H1 (cell line): Measurements from ENCODE around the gene MTPN. TPM values are rescaled to one million over a fixed set of nuclear protein-coding genes. Genes with fewer than 3 reads are reported as not detected.

Source experiments
- CTCF ChIA-PET: fragments of 300-600 bp; sonication (Branson Sonifier 250); formaldehyde crosslinking; loops from one replicate; lab custom pipeline; 2021; ENCODE audit not compliant: partially characterized antibody; lab: Charles Lee
- POLR2A ChIA-PET: fragments of 300-600 bp; sonication (Branson Sonifier 250); formaldehyde crosslinking; loops from one replicate; lab custom pipeline; 2021; ENCODE audit warnings: inconsistent platforms; ENCODE audit not compliant: partially characterized antibody; lab: Charles Lee
- DNase-seq, 2 experiments: peaks; one replicate each; pipeline versions ENCODE4 v3.0.0 to v3.0.0-alpha.2; 2010 to 2022; ENCODE audit warnings: low spot score in 2 of 2, low read depth in 1 of 2, mixed read lengths in 1 of 2
- FAIRE-seq: peaks from 2 replicates; lab custom pipeline; 2011; peaks lifted over from hg19 to GRCh38; lab: Jason Lieb, UNC
- H2AFZ ChIP-seq: 2 replicates; pipeline ENCODE4 v1.8.1; 2012; ENCODE audit warnings: low read length, inconsistent platforms
- H2AK5ac ChIP-seq: 2 replicates; pipeline ENCODE4 v1.6.1; 2013; ENCODE audit warnings: low read depth, low read length
- H2BK120ac ChIP-seq: replicated peaks from 2 replicates; pipeline ENCODE3; 2013; ENCODE audit warnings: low read depth, low read length, inconsistent platforms
- H2BK12ac ChIP-seq: 2 replicates; pipeline ENCODE4 v1.6.1; 2013; ENCODE audit warnings: low read depth, low read length
- H2BK15ac ChIP-seq: 2 replicates; pipeline ENCODE4 v1.6.1; 2013; ENCODE audit warnings: low read length
- H2BK20ac ChIP-seq: 2 replicates; pipeline ENCODE4 v1.6.1; 2013; ENCODE audit warnings: low read length
- H2BK5ac ChIP-seq: 2 replicates; pipeline ENCODE4 v1.6.1; 2013; ENCODE audit warnings: low read depth, low read length
- H3K14ac ChIP-seq: 2 replicates; pipeline ENCODE4 v1.6.1; 2013; ENCODE audit warnings: inconsistent platforms; ENCODE audit not compliant: insufficient read length
- H3K18ac ChIP-seq: 2 replicates; pipeline ENCODE4 v1.6.1; 2013; ENCODE audit warnings: low read length; ENCODE audit errors: extremely low read depth
- H3K23ac ChIP-seq: 2 replicates; pipeline ENCODE4 v1.6.1; 2013; ENCODE audit warnings: inconsistent platforms; ENCODE audit not compliant: insufficient read length
- H3K23me2 ChIP-seq: 2 replicates; pipeline ENCODE4 v1.6.1; 2013; ENCODE audit warnings: low read depth, low read length
- H3K27ac ChIP-seq: 2 replicates; pipeline ENCODE4 v1.6.1; 2011; ENCODE audit warnings: low read depth, low read length, inconsistent platforms
- H3K27me3 ChIP-seq, 4 experiments: replicated peaks in 1 of 4; 1 replicate in 1 of 4; 2 replicates in 3 of 4; pipeline versions ENCODE4 v1.6.1 to v1.8.1; 2011 to 2013; ENCODE audit warnings: low read length in 3 of 4, mild to moderate bottlenecking in 3 of 4, inconsistent platforms in 2 of 4, mixed read lengths in 2 of 4, moderate library complexity in 1 of 4; ENCODE audit not compliant: control insufficient read depth in 3 of 4, insufficient read depth in 3 of 4; ENCODE audit errors: extremely low read depth in 1 of 4
- H3K36me3 ChIP-seq, 4 experiments: 2 replicates each; pipeline versions ENCODE4 v1.6.1 to v1.8.1; 2011 to 2013; ENCODE audit warnings: mild to moderate bottlenecking in 4 of 4, low read length in 3 of 4, moderate library complexity in 2 of 4, control low read depth in 1 of 4, inconsistent platforms in 1 of 4; ENCODE audit not compliant: insufficient read depth in 4 of 4, control insufficient read depth in 2 of 4
- H3K4ac ChIP-seq: replicated peaks from 2 replicates; pipeline ENCODE3; 2013; ENCODE audit warnings: low read length, low read depth, mixed read lengths, inconsistent platforms; ENCODE audit not compliant: insufficient read length
- H3K4me1 ChIP-seq, 4 experiments: replicated peaks in 1 of 4; 1 replicate in 1 of 4; 2 replicates in 3 of 4; pipeline versions ENCODE4 v1.6.1 to v1.8.1; 2011 to 2013; ENCODE audit warnings: low read length in 3 of 4, inconsistent platforms in 2 of 4, mixed read lengths in 1 of 4; ENCODE audit not compliant: insufficient read depth in 4 of 4, control insufficient read depth in 3 of 4
- H3K4me2 ChIP-seq, 2 experiments: 2 replicates each; pipeline versions ENCODE4 v1.6.1 to v1.8.1; 2011 to 2013; ENCODE audit warnings: low read depth in 2 of 2, low read length in 2 of 2, control low read depth in 1 of 2, inconsistent platforms in 1 of 2, mild to moderate bottlenecking in 1 of 2; ENCODE audit not compliant: insufficient read depth in 1 of 2
- H3K4me3 ChIP-seq, 4 experiments: fragments of 200-600, 300-600 bp in 1 of 4; sonication (generic), shearing (Covaris generic), sonication (Bioruptor Twin) in 1 of 4; 2 replicates each; pipeline versions ENCODE4 v1.5.1 to v1.8.1; 2011 to 2016; ENCODE audit warnings: low read length in 4 of 4, low read depth in 3 of 4, control low read depth in 2 of 4, inconsistent platforms in 2 of 4, mild to moderate bottlenecking in 2 of 4, mixed read lengths in 1 of 4, moderate library complexity in 1 of 4; ENCODE audit not compliant: insufficient read depth in 2 of 4; ENCODE audit errors: extremely low read depth in 1 of 4
- H3K56ac ChIP-seq: replicated peaks from 2 replicates; pipeline ENCODE3; 2013; ENCODE audit warnings: low read depth, mild to moderate bottlenecking, mixed read lengths, low read length, inconsistent platforms; ENCODE audit not compliant: insufficient read length
- H3K79me1 ChIP-seq: 2 replicates; pipeline ENCODE4 v1.6.1; 2013; ENCODE audit warnings: low read depth, low read length, control low read depth
- H3K79me2 ChIP-seq, 2 experiments: 2 replicates each; pipeline versions ENCODE4 v1.6.1 to v1.8.1; 2012 to 2013; ENCODE audit warnings: low read length in 2 of 2, mild to moderate bottlenecking in 2 of 2, inconsistent platforms in 1 of 2; ENCODE audit not compliant: insufficient read depth in 2 of 2, control insufficient read depth in 1 of 2
- H3K9ac ChIP-seq, 4 experiments: replicated peaks in 1 of 4; 1 replicate in 1 of 4; 2 replicates in 3 of 4; pipeline versions ENCODE4 v1.6.1 to v1.8.1; 2011 to 2013; ENCODE audit warnings: low read depth in 3 of 4, low read length in 3 of 4, control low read depth in 2 of 4, mild to moderate bottlenecking in 2 of 4, moderate library complexity in 2 of 4, inconsistent platforms in 1 of 4; ENCODE audit errors: extremely low read depth in 1 of 4
- H3K9me3 ChIP-seq, 2 experiments: 2 replicates each; pipeline versions ENCODE4 v1.6.1 to v1.8.1; 2012 to 2013; ENCODE audit warnings: mild to moderate bottlenecking in 2 of 2, moderate library complexity in 2 of 2, control low read depth in 1 of 2, inconsistent platforms in 1 of 2, low read depth in 1 of 2, low read length in 1 of 2, mixed read lengths in 1 of 2; ENCODE audit not compliant: insufficient read depth in 2 of 2
- H4K20me1 ChIP-seq, 2 experiments: replicated peaks in 1 of 2; 2 replicates each; pipeline versions ENCODE3 to v1.8.1; 2011 to 2013; ENCODE audit warnings: inconsistent platforms in 2 of 2, low read length in 2 of 2, mild to moderate bottlenecking in 1 of 2; ENCODE audit not compliant: insufficient read depth in 2 of 2, control insufficient read depth in 1 of 2
- H4K5ac ChIP-seq: 2 replicates; pipeline ENCODE4 v1.6.1; 2013; ENCODE audit warnings: low read length, low read depth, mixed read lengths, inconsistent platforms; ENCODE audit not compliant: insufficient read length
- H4K8ac ChIP-seq: 2 replicates; pipeline ENCODE4 v1.8.0; 2013; ENCODE audit warnings: mild to moderate bottlenecking, moderate library complexity, low read length, inconsistent platforms; ENCODE audit not compliant: insufficient read depth; ENCODE audit errors: extremely low read depth
- H4K91ac ChIP-seq: replicated peaks from 2 replicates; pipeline ENCODE3; 2013; ENCODE audit warnings: low read length, mixed read lengths, inconsistent platforms; ENCODE audit not compliant: insufficient read length
- CTBP2 ChIP-seq: IDR thresholded peaks from 2 replicates; pipeline ENCODE4 v1.7.0; 2011; ENCODE audit warnings: borderline replicate concordance, mild to moderate bottlenecking, moderate library complexity, mixed read lengths, low read length; ENCODE audit not compliant: insufficient read depth, insufficient read length
- SIN3A ChIP-seq, 2 experiments: IDR thresholded peaks in 1 of 2; conservative IDR thresholded peaks in 1 of 2; 2 replicates each; pipeline ENCODE4 v1.6.1; 2011 to 2012; ENCODE audit warnings: low read length in 2 of 2, improper control_type of control experiment in 1 of 2, low read depth in 1 of 2, mild to moderate bottlenecking in 1 of 2
- ZNF274 ChIP-seq: IDR thresholded peaks from 2 replicates; pipeline ENCODE4 v1.7.0; 2012; ENCODE audit warnings: low read length, borderline replicate concordance; ENCODE audit errors: extremely low read depth
- WGBS, 2 experiments: shearing (Covaris generic) in 1 of 2; methylation state at CpG; one replicate each; pipeline versions ENCODE4 v1.1.6 to v1.1.7; 2013 to 2015; ENCODE audit warnings: low lambda C conversion rate in 2 of 2, mixed read lengths in 2 of 2, inconsistent platforms in 1 of 2, low coverage in 1 of 2, missing lambda C conversion rate in 1 of 2; ENCODE audit not compliant: insufficient replicate concordance in 2 of 2, insufficient coverage in 1 of 2, insufficient read length in 1 of 2; ENCODE audit errors: extremely low coverage in 1 of 2, missing lambda C conversion rate in 1 of 2; 5-methylcytosine and 5-hydroxymethylcytosine counted together
- polyA plus RNA-seq, 7 experiments: library from polyadenylated mRNA; depleted of rRNA in 3 of 7; stranded (reverse) in 5 of 7; unstranded in 2 of 7; fragments of >200 nt in 5 of 7; fragments of 200-250 nt in 2 of 7; gene quantifications; 1 replicate in 5 of 7; 2 replicates in 1 of 7; 4 replicates in 1 of 7; pipeline versions ENCODE4 v1.2.1 to v1.2.3, GENCODE V29; 2011 to 2013; ENCODE audit warnings: missing spikeins in 2 of 7, mixed read lengths in 2 of 7
- total RNA-seq: library from RNA; stranded (reverse); fragmentation: NEBNext Ultra II Directional; extraction: Animal tissue kit (Norgen Biotek cat#: 25700); gene quantifications from 2 replicates; pipeline ENCODE4 v1.2.1, GENCODE V29; 2021

MTPN gene
- total and polyA plus RNA-seq, 2 of the 8 experiments (the other 6 are each of a cell fraction or from before 2014, with no cell fraction given), result 33.0 to 101 TPM

DNA sequence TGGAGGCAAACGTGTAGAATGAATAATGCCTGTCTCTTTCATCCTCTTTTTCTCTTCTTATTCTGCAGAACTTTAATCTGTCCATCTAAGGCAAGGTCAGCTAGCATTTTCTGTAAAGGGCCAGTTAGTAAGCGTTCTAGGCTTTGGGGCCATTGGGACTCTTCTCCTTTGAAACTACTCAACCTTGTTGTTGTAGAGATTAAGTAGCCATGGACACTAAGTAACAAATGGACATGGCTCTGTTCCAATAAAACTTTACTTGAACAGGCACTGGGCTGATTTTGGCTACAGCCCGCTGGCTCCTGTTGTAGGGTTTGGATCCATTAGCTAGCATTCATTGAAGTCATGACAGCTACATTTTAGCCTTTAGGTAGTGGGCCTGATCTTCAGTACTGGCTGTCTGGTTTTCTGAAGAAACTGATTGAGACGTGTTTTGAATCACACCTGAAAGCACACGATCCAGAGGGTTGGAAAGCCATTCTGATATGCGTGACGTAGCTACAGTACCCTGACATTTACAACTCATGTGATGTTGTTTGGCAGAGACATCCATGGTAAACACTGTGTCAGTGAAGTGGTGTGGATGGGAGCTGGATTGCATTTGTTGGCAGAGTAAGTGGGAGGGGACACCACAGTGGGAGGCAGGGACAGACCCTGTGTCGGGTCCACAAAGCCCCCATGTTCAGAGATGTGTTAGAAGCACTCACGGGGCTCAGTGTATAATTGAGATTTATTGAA is 92.5 kb downstream of the MTPN start:
- H3K4me2 ChIP-seq, result no peak overlapping the region; a peak in 1 of 4 replicates
- no peak overlapping the region for H2BK120ac ChIP-seq
- H3K4me3 ChIP-seq, result no peak overlapping the region
- no peak for DNase-seq
- H2BK20ac ChIP-seq, result no peak overlapping the region
- H3K9me3 ChIP-seq, result no peaks in the 10 kb centered on the region
- no peaks in the 10 kb centered on the region for H3K36me3 ChIP-seq
- H2AK5ac ChIP-seq, result no peak overlapping the region
- no peak overlapping the region for H2BK15ac ChIP-seq
- H3K18ac ChIP-seq, result no peak overlapping the region
- H4K91ac ChIP-seq, result no peak overlapping the region
- H4K5ac ChIP-seq, result no peak overlapping the region
- ChIA-PET CTCF (interaction anchor here (1.0 to 1.7 kb wide), 3 partner anchors 9 to 124 kb away, joined by 3 read pairs; no protein-coding TSS in a partner anchor), POLR2A (no interaction called here)
- H3K79me2 ChIP-seq, result no peaks in the 10 kb centered on the region
- H3K9ac ChIP-seq, result no peak overlapping the region
- H3K4me1 ChIP-seq, result no peaks in the 10 kb centered on the region
- 94% methylated on average over 9 of the region's 9 CpGs; no CpG with 5 or more reads in 1 of the 2 experiments for WGBS, 2 experiments
- H2BK5ac ChIP-seq, result no peak overlapping the region
- no peaks in the 10 kb centered on the region for H3K27me3 ChIP-seq
- H4K8ac ChIP-seq, result no peak overlapping the region
- H2AFZ ChIP-seq, result no peak overlapping the region
- no peaks in the 10 kb centered on the region for H3K79me1 ChIP-seq
- no peak overlapping the region for H3K23ac ChIP-seq
- no peak overlapping the region for H3K56ac ChIP-seq
- no peak overlapping the region for H3K27ac ChIP-seq
- no peak for TF ChIP-seq CTBP2
- no peak for TF ChIP-seq ZNF274
- no peak for TF ChIP-seq SIN3A (conservative IDR thresholded peaks at IDR 0.05 in 1 of 2, IDR thresholded peaks at IDR 0.05 in 1 of 2; ENCODE audit: low read depth in 1 of 2, low read length in 2 of 2)
- H3K14ac ChIP-seq, result no peak overlapping the region
- no peaks in the 10 kb centered on the region for H3K23me2 ChIP-seq
- peak overlapping the region; percentile 67 for H3K4ac ChIP-seq
- H4K20me1 ChIP-seq, result no peaks in the 10 kb centered on the region
- FAIRE-seq, result no peak
- no peak overlapping the region for H2BK12ac ChIP-seq
